ENCODE data around the gene CD4. TPM values are rescaled to one million over a fixed set of nuclear protein-coding genes. Genes with fewer than 3 reads are reported as not detected.

CD4 gene
- total RNA-seq, 4 donors from 2014 or later, result 1.00 to 7.9 (median 2.8) TPM

DNA sequence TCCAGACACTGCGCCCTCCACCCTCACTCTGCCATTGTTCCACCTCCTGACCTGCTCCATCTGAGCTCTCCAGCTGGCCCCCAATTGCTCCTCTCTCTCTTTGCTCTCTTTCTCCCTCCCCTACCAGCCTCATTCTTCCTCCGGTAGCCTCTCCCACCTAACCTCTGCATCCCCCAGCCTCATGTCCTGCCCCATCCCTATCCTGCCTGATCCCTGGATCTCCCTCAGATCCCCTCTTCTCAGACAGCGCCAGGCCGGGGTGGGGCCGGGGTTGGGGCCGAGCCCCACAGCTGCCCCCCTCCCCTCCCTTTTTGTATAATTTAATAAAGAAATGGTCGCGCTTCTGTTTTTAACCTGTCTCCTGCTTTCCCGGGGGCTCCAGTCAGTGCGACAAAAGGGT is 18.7 kb upstream of the CD4 start:
- in situ Hi-C loops (cut with MboI; ENCODE audit: low pct_ligation_motif_present in 1 of 4, low pct_unique_long_range_greater_than_20kb in 1 of 4, low sequenced_read_pairs in 3 of 4), result no loop called here
- H3K9me3 ChIP-seq, result no peaks in the 10 kb centered on the region
- intact Hi-C loops (cut with DNase I; ENCODE audit: low total_unique reads), result loop anchor here (10.0 kb wide), 1 partner anchor 156 kb away; no protein-coding TSS in a partner anchor
- no peaks in the 10 kb centered on the region for H3K36me3 ChIP-seq
- no peak for TF ChIP-seq POLR2AphosphoS5 (IDR thresholded peaks at IDR 0.05)
- TF ChIP-seq EP300 (IDR thresholded peaks at IDR 0.05; ENCODE audit: low read depth), result no peak
- TF ChIP-seq, protein P1, sequence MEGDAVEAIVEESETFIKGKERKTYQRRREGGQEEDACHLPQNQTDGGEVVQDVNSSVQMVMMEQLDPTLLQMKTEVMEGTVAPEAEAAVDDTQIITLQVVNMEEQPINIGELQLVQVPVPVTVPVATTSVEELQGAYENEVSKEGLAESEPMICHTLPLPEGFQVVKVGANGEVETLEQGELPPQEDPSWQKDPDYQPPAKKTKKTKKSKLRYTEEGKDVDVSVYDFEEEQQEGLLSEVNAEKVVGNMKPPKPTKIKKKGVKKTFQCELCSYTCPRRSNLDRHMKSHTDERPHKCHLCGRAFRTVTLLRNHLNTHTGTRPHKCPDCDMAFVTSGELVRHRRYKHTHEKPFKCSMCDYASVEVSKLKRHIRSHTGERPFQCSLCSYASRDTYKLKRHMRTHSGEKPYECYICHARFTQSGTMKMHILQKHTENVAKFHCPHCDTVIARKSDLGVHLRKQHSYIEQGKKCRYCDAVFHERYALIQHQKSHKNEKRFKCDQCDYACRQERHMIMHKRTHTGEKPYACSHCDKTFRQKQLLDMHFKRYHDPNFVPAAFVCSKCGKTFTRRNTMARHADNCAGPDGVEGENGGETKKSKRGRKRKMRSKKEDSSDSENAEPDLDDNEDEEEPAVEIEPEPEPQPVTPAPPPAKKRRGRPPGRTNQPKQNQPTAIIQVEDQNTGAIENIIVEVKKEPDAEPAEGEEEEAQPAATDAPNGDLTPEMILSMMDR (IDR thresholded peaks at IDR 0.05), result no peak
- TF ChIP-seq POLR2A (IDR thresholded peaks at IDR 0.05), result no peak
- 84 to 87% methylated on average over 7 to 10 of the region's 10 CpGs for WGBS, 2 donors (ENCODE audit: low coverage in 1 of 2)
- H3K4me3 ChIP-seq, result no peak overlapping the region
- DNase-seq, result no peak
- H3K4me1 ChIP-seq, result peaks cover 6 to 79% (median 55%) of the 10 kb centered on the region in 4 donors
- H3K27ac ChIP-seq, result peak overlapping the region; percentile 14 to 93 (median 58)
- no peaks in the 10 kb centered on the region for H3K27me3 ChIP-seq

DNA sequence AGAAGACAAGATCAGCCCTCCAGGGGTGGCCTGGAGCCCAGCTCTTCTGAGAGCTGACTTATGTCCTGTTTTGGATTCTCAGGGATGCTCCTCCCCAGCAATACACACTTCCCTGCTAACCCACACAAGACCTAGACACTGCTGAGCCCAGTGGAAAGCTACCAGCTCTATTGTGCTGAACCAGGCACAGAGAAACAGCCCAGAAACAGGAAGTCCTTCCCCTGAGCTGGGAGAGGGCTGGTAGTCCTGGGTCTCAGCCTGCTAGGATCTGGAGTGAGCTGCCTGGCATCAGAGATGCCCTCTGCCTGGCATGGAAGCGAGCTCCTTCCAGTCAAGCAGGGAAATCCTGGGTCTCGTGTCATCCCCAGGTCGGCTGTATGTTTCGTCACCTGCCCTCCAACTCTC is 18.2 kb upstream of the CD4 start:
- peak overlapping the region; percentile 14 to 93 (median 58) for H3K27ac ChIP-seq
- H3K4me1 ChIP-seq, result peaks cover 6 to 79% (median 52%) of the 10 kb centered on the region in 4 donors

DNA sequence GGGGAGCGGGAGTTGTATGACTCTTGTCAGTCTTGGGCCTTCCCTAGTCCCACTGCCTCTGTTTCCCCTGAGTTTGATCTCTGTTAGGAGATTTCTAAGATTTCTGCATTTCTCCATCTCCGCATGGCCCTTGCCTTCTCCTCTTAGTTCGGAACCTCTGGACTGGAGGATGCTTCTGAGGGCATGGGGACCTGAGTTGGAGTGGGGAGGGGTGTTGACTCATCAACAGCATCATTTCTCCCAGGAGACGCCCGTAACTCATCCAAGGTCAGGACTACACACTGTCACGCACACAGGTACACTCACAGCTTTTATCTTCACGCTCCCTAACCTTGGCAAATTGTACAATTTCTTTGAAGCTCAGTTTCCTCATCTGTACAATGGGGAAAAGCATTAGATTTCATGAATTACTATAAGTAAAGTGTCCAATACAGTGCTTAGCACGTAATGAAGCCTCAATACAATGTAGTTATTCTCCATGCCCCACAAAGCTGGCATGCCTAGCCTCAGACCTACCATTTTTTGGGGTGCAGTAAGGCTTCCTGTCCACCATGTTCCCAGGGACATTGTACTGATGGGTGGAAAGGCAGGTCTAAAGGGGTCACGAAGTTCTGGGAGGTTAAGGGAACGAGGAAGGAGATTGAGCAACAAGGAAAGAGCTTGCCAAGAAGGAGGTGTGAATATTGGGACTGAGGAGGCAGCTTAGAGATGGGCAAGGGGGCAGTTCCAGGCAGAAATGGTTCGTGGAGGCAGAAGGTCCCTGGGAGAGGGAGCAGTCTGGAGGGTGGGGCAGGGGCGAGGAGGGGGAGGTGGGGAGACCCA is 17.6 kb upstream of the CD4 start:
- H3K27ac ChIP-seq, result peak overlapping the region; percentile 23 to 93 (median 58)
- no peaks in the 10 kb centered on the region for H3K27me3 ChIP-seq
- WGBS, 2 donors (ENCODE audit: low coverage in 1 of 2), result 71 to 72% methylated on average over 8 to 12 of the region's 12 CpGs
- intact Hi-C loops (cut with DNase I; ENCODE audit: low total_unique reads), result loop anchor here (10.0 kb wide), 1 partner anchor 157 kb away; no protein-coding TSS in a partner anchor
- H3K4me3 ChIP-seq, result peak overlapping the region in 1 of 4 donors; percentile 35
- in situ Hi-C loops (cut with MboI; ENCODE audit: low pct_ligation_motif_present in 1 of 4, low pct_unique_long_range_greater_than_20kb in 1 of 4, low sequenced_read_pairs in 3 of 4), result no loop called here
- TF ChIP-seq, protein P1 (IDR thresholded peaks at IDR 0.05), result no peak
- no peak for TF ChIP-seq EP300 (IDR thresholded peaks at IDR 0.05; ENCODE audit: low read depth)
- DNase-seq, result no peak
- H3K4me1 ChIP-seq, result peaks cover 6 to 81% (median 52%) of the 10 kb centered on the region in 4 donors
- no peaks in the 10 kb centered on the region for H3K9me3 ChIP-seq
- H3K36me3 ChIP-seq, result no peaks in the 10 kb centered on the region

More for the DNA sequence above, 18.2 kb upstream of the CD4 start:
- H3K27me3 ChIP-seq, result no peaks in the 10 kb centered on the region
- in situ Hi-C loops (cut with MboI; ENCODE audit: low pct_ligation_motif_present in 1 of 4, low pct_unique_long_range_greater_than_20kb in 1 of 4, low sequenced_read_pairs in 3 of 4) (no loop called here), intact Hi-C loops (cut with DNase I; ENCODE audit: low total_unique reads) (loop anchor here (10.0 kb wide), 1 partner anchor 156 kb away; no protein-coding TSS in a partner anchor)
- DNase-seq, result no peak
- TF ChIP-seq POLR2AphosphoS5 (IDR thresholded peaks at IDR 0.05) (no peak), EP300 (IDR thresholded peaks at IDR 0.05; ENCODE audit: low read depth) (no peak), POLR2A (IDR thresholded peaks at IDR 0.05) (no peak)
- TF ChIP-seq, protein P1 (IDR thresholded peaks at IDR 0.05), result no peak
- no peaks in the 10 kb centered on the region for H3K36me3 ChIP-seq
- no peaks in the 10 kb centered on the region for H3K9me3 ChIP-seq
- 70 to 91% methylated on average over 3 to 4 of the region's 4 CpGs for WGBS, 2 donors (ENCODE audit: low coverage in 1 of 2)
- H3K4me3 ChIP-seq, result no peak overlapping the region

DNA sequence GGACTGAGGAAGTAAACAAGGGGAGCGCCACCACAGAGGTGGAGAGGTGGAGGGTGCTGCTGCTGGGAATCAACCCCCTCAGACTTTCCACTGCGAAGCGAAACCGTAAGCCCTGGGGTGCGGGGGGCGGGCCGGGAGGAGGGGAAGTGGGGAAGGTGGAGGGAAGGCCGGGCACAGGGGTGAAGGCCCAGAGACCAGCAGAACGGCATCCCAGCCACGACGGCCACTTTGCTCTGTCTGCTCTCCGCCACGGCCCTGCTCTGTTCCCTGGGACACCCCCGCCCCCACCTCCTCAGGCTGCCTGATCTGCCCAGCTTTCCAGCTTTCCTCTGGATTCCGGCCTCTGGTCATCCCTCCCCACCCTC is 17.0 kb upstream of the CD4 start, which contains the start of gene LAG3:
Gene LAG3 (plus strand): TSS at position 190 of the 365 bp plus-strand sequence. CDS start 333 bp downstream, outside the sequence.
- peak; percentile 38 for DNase-seq
- TF ChIP-seq POLR2A (IDR thresholded peaks at IDR 0.05) (no peak), POLR2AphosphoS5 (IDR thresholded peaks at IDR 0.05) (no peak), EP300 (IDR thresholded peaks at IDR 0.05; ENCODE audit: low read depth) (no peak)
- TF ChIP-seq, protein P1 (IDR thresholded peaks at IDR 0.05), result no peak
- intact Hi-C loops (cut with DNase I; ENCODE audit: low total_unique reads), result loop anchor here (10.0 kb wide), 1 partner anchor 158 kb away; no protein-coding TSS in a partner anchor
- H3K36me3 ChIP-seq, result no peaks in the 10 kb centered on the region
- in situ Hi-C loops (cut with MboI; ENCODE audit: low pct_ligation_motif_present in 1 of 4, low pct_unique_long_range_greater_than_20kb in 1 of 4, low sequenced_read_pairs in 3 of 4), result no loop called here
- H3K27ac ChIP-seq, result peak within 1 kb of the TSS; percentile 32 to 93 (median 58)
- peaks cover 6 to 80% (median 52%) of the 10 kb centered on the region in 4 donors for H3K4me1 ChIP-seq
- 71% methylated on average over 12 of the region's 15 CpGs; no CpG with 5 or more reads in 1 of the 2 donors for WGBS, 2 donors (ENCODE audit: low coverage in 1 of 2)
- H3K27me3 ChIP-seq, result no peaks in the 10 kb centered on the region
- H3K9me3 ChIP-seq, result no peaks in the 10 kb centered on the region
- peak within 1 kb of the TSS in 2 of 4 donors; percentile 26 to 35 for H3K4me3 ChIP-seq
